OCI-LY3 (cell line): ENCODE data around the gene PLCB1.

Experiments used
- H2AFZ ChIP-seq: fragments of 200-600, 300-600 bp; shearing (Covaris generic); 2 replicates; pipeline ENCODE4 v1.6.0; 2014; ENCODE audit warnings: antibody characterized with exemption, low read depth, low read length
- H3K27ac ChIP-seq: fragments of 200-600, 300-600 bp; sonication (generic); 2 replicates; pipeline ENCODE4 v1.5.1; 2014; ENCODE audit warnings: mild to moderate bottlenecking, low read length, moderate library complexity, mixed read lengths
- H3K27me3 ChIP-seq: fragments of 200-600, 300-600 bp; sonication (generic); 2 replicates; pipeline ENCODE4 v1.6.1; 2014; ENCODE audit warnings: low read depth, low read length, mixed read lengths
- H3K36me3 ChIP-seq: fragments of 200-600, 300-600 bp; sonication (generic); replicated peaks from 2 replicates; pipeline ENCODE3; 2014; ENCODE audit warnings: low read depth, low read length, mixed read lengths
- H3K4me1 ChIP-seq: fragments of 300-600, 200-600 bp; sonication (generic); 2 replicates; pipeline ENCODE4 v1.6.1; 2014; ENCODE audit warnings: low read length, mixed read lengths
- H3K4me2 ChIP-seq: fragments of 200-600, 300-600 bp; sonication (generic); 2 replicates; pipeline ENCODE4 v1.6.1; 2014; ENCODE audit warnings: low read length, mixed read lengths
- H3K4me3 ChIP-seq: fragments of 300-600, 200-600 bp; sonication (generic); 2 replicates; pipeline ENCODE4 v1.5.1; 2014; ENCODE audit warnings: antibody characterized with exemption, mild to moderate bottlenecking, low read length, moderate library complexity
- H3K79me2 ChIP-seq: fragments of 300-600, 200-600 bp; shearing (Covaris generic); 2 replicates; pipeline ENCODE4 v1.6.1; 2014; ENCODE audit warnings: mild to moderate bottlenecking, low read length, mixed read lengths
- H3K9ac ChIP-seq: fragments of 300-600, 200-600 bp; shearing (Covaris generic); 2 replicates; pipeline ENCODE4 v1.6.0; 2014; ENCODE audit warnings: mild to moderate bottlenecking, low read length, moderate library complexity
- H3K9me3 ChIP-seq: fragments of 200-600, 300-600 bp; shearing (Covaris generic); 2 replicates; pipeline ENCODE4 v1.6.1; 2014; ENCODE audit warnings: low read length, mixed read lengths; ENCODE audit not compliant: insufficient read depth
- H4K20me1 ChIP-seq: fragments of 200-600, 300-600 bp; sonication (generic); 2 replicates; pipeline ENCODE4 v1.6.1; 2016; ENCODE audit warnings: low read length, mixed read lengths; ENCODE audit not compliant: insufficient read depth
- CTCF ChIP-seq: fragments of 200-600, 300-600 bp; sonication (generic); IDR thresholded peaks from 2 replicates; pipeline ENCODE4 v1.5.1; 2014; ENCODE audit warnings: antibody characterized with exemption, low read length, low read depth
- EZH2phosphoT487 ChIP-seq: fragments of 200-600 bp; shearing (Covaris generic); IDR thresholded peaks from 2 replicates; pipeline ENCODE4 v1.6.1; 2018; ENCODE audit warnings: antibody characterized with exemption, mixed run types, low read depth

PLCB1 gene

GRCh38 chr20:8293750-8294149 lies 161.7 kb downstream of the PLCB1 start:
- H3K9ac ChIP-seq = no peak overlapping the region
- H2AFZ ChIP-seq = no peak overlapping the region
- no peaks in the 10 kb centered on the region for H3K36me3 ChIP-seq
- H3K4me3 ChIP-seq = no peak overlapping the region
- no peaks in the 10 kb centered on the region for H4K20me1 ChIP-seq
- H3K9me3 ChIP-seq = no peaks in the 10 kb centered on the region
- H3K4me2 ChIP-seq = no peak overlapping the region
- TF ChIP-seq CTCF (no peak), EZH2phosphoT487 (no peak)
- no peaks in the 10 kb centered on the region for H3K79me2 ChIP-seq
- H3K27me3 ChIP-seq = no peaks in the 10 kb centered on the region
- no peaks in the 10 kb centered on the region for H3K4me1 ChIP-seq
- H3K27ac ChIP-seq = no peak overlapping the region

GRCh38 chr20:8296536-8296935 lies 164.5 kb downstream of the PLCB1 start:
- Histone ChIP-seq H3K4me1 (no peaks in the 10 kb centered on the region), H3K79me2 (no peaks in the 10 kb centered on the region), H3K27me3 (0 out of 2 replicates have a peak, but pooled peaks cover 6% of the 10 kb centered on the region), H2AFZ (no peak overlapping the region), H4K20me1 (no peaks in the 10 kb centered on the region), H3K36me3 (no peaks in the 10 kb centered on the region), H3K9ac (no peak overlapping the region), H3K9me3 (no peaks in the 10 kb centered on the region), H3K4me3 (no peak overlapping the region), H3K27ac (no peak overlapping the region), H3K4me2 (no peak overlapping the region)
- TF ChIP-seq CTCF (no peak), EZH2phosphoT487 (no peak)

GRCh38 chr20:8298426-8299043 lies 166.5 kb downstream of the PLCB1 start:
- Histone ChIP-seq H3K27me3 (peaks cover 12% of the 10 kb centered on the region; the same call in 1 of the 2 replicates), H4K20me1 (no peaks in the 10 kb centered on the region), H3K4me2 (no peak overlapping the region), H3K4me1 (no peaks in the 10 kb centered on the region), H3K4me3 (no peak overlapping the region), H3K27ac (no peak overlapping the region), H3K36me3 (no peaks in the 10 kb centered on the region), H3K9ac (no peak overlapping the region), H3K79me2 (no peaks in the 10 kb centered on the region), H3K9me3 (no peaks in the 10 kb centered on the region), H2AFZ (no peak overlapping the region)
- TF ChIP-seq CTCF (no peak), EZH2phosphoT487 (no peak)

GRCh38 chr20:8299921-8300320 lies 167.9 kb downstream of the PLCB1 start:
- Histone ChIP-seq H3K9ac (no peak overlapping the region), H4K20me1 (no peaks in the 10 kb centered on the region), H3K4me2 (no peak overlapping the region), H3K4me3 (no peak overlapping the region), H3K27ac (no peak overlapping the region), H3K36me3 (no peaks in the 10 kb centered on the region), H2AFZ (no peak overlapping the region), H3K79me2 (no peaks in the 10 kb centered on the region), H3K9me3 (no peaks in the 10 kb centered on the region), H3K4me1 (no peaks in the 10 kb centered on the region), H3K27me3 (peaks cover 12% of the 10 kb centered on the region; the same call in 1 of the 2 replicates)
- TF ChIP-seq CTCF (no peak), EZH2phosphoT487 (no peak)
